ENCODE measurements around the gene ADCY4.

DNA sequence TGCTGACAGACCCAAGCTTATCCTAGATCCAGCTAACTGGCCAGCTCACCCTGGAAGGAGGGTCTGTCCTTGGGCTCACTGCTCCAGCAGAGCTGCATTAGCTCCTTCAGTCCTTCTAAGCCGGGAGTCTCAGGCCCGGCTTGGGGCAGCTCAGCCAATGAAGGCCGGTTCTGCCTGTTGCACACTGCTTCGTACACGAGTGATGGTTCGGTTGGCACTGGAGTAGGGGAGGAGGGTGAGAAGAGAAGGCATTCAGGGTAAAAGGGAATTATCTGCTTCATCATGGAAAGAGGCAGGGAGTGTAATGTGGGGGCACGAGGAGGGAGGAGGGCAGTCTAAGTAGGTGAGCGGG is 2.9 kb upstream of the ADCY4 start:
- TF ChIP-seq, protein P1, sequence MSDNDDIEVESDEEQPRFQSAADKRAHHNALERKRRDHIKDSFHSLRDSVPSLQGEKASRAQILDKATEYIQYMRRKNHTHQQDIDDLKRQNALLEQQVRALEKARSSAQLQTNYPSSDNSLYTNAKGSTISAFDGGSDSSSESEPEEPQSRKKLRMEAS (IDR thresholded peaks at IDR 0.05; ENCODE audit: low read depth, low read length) = no peak
- TF ChIP-seq CTCF (IDR thresholded peaks at IDR 0.05; ENCODE audit: low read depth, low read length) = no peak
- no peak for TF ChIP-seq POLR2A (IDR thresholded peaks at IDR 0.05; ENCODE audit: extremely low read depth, insufficient read length)
- no peak for TF ChIP-seq MYC (IDR thresholded peaks at IDR 0.05; ENCODE audit: low read depth, low read length)
